Epithelial cell of proximal tubule (primary cell): ENCODE results near the gene NRTN. TPM values are rescaled to one million over a fixed set of nuclear protein-coding genes. Genes with fewer than 3 reads are reported as not detected.

Source experiments
- DNase-seq: peaks from one replicate; pipeline ENCODE4 v3.0.0-alpha.2; 2011; ENCODE audit warnings: low read depth
- H3K4me3 ChIP-seq: 2 replicates; pipeline ENCODE4 v1.5.1; 2011; ENCODE audit warnings: low read depth, mild to moderate bottlenecking, low read length
- total RNA-seq: library from RNA; depleted of rRNA; stranded (reverse); fragments of >200 nt; gene quantifications from 2 replicates; pipeline ENCODE4 v1.2.3, GENCODE V29; 2015
- TF ChIP-seq, protein P1 (sequence below): conservative IDR thresholded peaks from 2 replicates; pipeline ENCODE4 v1.5.1; 2012; ENCODE audit warnings: low read depth, mild to moderate bottlenecking, low read length

The NRTN gene
- total RNA-seq, 1 donor from 2014 or later: 0.69 TPM

DNA sequence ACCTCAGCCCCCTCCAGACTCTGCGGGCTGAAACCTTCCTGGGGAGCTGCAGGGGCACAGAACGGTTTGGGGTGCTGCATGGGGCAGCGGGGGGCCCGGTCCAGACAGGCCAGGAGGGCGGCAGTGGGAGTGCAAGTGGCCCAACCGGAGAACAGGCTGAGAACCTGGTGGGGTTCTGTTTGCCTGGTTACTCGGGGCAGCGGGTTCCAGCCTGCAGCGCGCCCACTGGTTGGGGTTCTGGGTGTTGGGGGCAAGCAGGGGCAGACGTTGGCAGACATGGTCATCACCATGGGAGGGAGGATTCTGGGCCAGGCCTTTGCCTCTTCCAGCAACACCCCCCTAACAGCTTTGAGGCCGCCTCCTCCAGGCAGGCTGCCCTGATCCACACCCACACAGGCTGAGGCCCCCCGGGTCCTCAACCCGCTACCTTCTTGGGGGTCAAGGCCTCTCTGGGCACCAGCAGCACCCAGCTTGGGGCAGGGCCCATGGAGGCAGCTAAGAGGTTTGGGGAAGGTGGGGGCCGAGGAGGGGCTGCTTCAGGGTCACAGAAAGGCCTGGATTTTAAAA lies 20.2 kb upstream of the NRTN start, which contains the start of gene PRR22:
Gene PRR22 (minus strand): TSS at position 166 of the 567 bp plus-strand sequence. CDS start 86 bp downstream, at position 80.
- TF ChIP-seq, protein P1, sequence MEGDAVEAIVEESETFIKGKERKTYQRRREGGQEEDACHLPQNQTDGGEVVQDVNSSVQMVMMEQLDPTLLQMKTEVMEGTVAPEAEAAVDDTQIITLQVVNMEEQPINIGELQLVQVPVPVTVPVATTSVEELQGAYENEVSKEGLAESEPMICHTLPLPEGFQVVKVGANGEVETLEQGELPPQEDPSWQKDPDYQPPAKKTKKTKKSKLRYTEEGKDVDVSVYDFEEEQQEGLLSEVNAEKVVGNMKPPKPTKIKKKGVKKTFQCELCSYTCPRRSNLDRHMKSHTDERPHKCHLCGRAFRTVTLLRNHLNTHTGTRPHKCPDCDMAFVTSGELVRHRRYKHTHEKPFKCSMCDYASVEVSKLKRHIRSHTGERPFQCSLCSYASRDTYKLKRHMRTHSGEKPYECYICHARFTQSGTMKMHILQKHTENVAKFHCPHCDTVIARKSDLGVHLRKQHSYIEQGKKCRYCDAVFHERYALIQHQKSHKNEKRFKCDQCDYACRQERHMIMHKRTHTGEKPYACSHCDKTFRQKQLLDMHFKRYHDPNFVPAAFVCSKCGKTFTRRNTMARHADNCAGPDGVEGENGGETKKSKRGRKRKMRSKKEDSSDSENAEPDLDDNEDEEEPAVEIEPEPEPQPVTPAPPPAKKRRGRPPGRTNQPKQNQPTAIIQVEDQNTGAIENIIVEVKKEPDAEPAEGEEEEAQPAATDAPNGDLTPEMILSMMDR: no peak
- no peak for DNase-seq
- no peak within 1 kb of the TSS for H3K4me3 ChIP-seq

- DNase-seq: no peak
- TF ChIP-seq, protein P1: no peak
Measured at GRCh38 chr19:5785423-5785822, 19.4 kb upstream of the NRTN start.

DNA sequence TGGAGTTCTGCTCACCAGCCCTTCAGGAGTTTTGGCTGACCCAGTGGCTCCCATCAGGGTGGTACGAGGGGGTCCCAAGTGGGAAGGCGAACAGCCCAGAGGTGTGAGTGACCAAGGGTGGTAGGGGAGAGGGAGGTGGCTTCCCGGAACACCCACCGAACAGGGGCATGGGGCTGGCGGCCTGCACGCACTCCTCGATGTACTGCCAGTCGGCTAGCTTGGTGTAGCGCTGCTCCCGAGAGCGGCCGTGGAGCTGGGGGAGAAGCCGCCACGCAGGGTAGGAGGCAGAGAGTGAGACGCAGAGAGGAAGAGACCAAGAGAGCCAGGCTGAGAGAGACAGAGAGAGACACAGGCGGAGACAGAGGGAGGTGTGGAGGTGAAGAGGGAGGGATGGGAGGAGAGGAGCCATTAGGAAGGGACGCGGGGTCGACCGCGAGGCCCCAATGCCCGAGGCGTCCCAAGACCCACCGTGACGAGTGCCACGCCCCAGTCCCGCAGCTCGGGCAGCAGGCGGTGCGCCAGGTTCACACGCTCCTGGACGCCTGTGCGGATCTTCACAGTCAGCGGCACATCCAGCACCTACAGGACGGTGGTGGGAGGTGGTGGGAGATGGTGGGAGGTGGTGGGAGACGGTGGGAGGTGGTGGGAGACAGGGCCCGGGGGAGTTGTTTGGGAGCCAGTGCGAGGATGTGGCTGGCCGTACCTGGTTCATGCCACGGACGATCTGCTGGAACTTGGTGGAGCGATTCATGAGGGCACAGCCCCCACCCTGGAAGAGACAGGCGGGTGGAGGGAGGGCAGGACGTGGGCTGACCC lies 18.1 kb upstream of the NRTN start:
- H3K4me3 ChIP-seq: no peak overlapping the region
- no peak for DNase-seq
- TF ChIP-seq, protein P1: no peak

More at GRCh38 chr19:5785423-5785822, 19.4 kb upstream of the NRTN start:
- H3K4me3 ChIP-seq: no peak overlapping the region

GRCh38 chr19:5787409-5788182 lies 17.3 kb upstream of the NRTN start:
- no peak for DNase-seq
- H3K4me3 ChIP-seq: no peak overlapping the region
- TF ChIP-seq, protein P1: no peak

DNA sequence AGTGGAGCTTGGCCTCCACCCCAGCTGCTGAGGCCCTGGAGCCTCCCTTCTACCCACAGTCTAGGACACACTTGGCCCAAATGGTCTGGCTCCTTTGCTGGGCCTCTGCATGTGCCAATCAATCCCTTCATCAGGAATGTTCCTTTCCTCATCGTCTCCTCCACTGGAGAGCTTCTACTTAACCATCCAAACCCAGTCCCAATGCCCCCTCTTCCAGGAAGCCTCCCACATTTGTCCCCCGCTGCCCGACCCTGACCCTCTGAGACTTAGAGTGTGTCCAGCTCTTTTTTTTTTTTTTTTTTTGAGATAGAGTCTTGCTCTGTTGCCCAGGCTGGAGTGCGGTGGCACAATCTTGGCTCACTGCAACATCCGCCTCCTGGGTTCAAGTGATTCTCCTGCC lies 16.4 kb upstream of the NRTN start:
- TF ChIP-seq, protein P1: no peak
- no peak overlapping the region for H3K4me3 ChIP-seq
- DNase-seq: no peak

GRCh38 chr19:5789351-5789761 lies 15.5 kb upstream of the NRTN start:
- TF ChIP-seq, protein P1: no peak
- no peak overlapping the region for H3K4me3 ChIP-seq
- no peak for DNase-seq
